Central memory CD8-positive, alpha-beta T cell (primary cell): ENCODE data around the gene ARHGDIG.

Experiments used
- ATAC-seq: fragments of 150-1000 bp; cut with Tn5 transposase; replicated peaks from 2 replicates; pipeline ENCODE4 v1.10.0; 2022; ENCODE audit warnings: mild to moderate bottlenecking, moderate FRiP score, moderate number of reproducible peaks; ENCODE audit not compliant: poor library complexity, severe bottlenecking; ENCODE audit errors: extremely low read depth
- DNase-seq, 2 donors: peaks; one replicate each; pipeline ENCODE4 v3.0.0; 2021; ENCODE audit warnings: low spot score in 2 of 2
- H3K27ac Mint-ChIP-seq: one replicate; pipeline ENCODE4 v1.8.0; 2022; ENCODE audit warnings: low read depth, mild to moderate bottlenecking, moderate library complexity, mixed read lengths
- H3K27me3 Mint-ChIP-seq: one replicate; pipeline ENCODE4 v1.8.0; 2022; ENCODE audit warnings: mixed read lengths
- H3K36me3 Mint-ChIP-seq: one replicate; pipeline ENCODE4 v1.8.0; 2022; ENCODE audit warnings: mild to moderate bottlenecking, moderate library complexity, mixed read lengths; ENCODE audit not compliant: insufficient read depth
- H3K4me1 Mint-ChIP-seq: one replicate; pipeline ENCODE4 v1.8.0; 2022; ENCODE audit warnings: mixed read lengths
- H3K4me3 Mint-ChIP-seq: one replicate; pipeline ENCODE4 v1.8.0; 2022; ENCODE audit warnings: mild to moderate bottlenecking, moderate library complexity, mixed read lengths
- H3K9me3 Mint-ChIP-seq: one replicate; pipeline ENCODE4 v1.8.0; 2022; ENCODE audit warnings: mixed read lengths

Gene ARHGDIG

GRCh38 chr16:278863-279366, 1.5 kb upstream of the ARHGDIG start:
- peak; percentile 81 for ATAC-seq
- H3K4me1 Mint-ChIP-seq = peaks cover 6% of the 10 kb centered on the region
- H3K27me3 Mint-ChIP-seq = peaks cover 9% of the 10 kb centered on the region
- DNase-seq = peak in 1 of 2 donors; percentile 25
- H3K27ac Mint-ChIP-seq = no peak overlapping the region
- peaks cover 6% of the 10 kb centered on the region for H3K36me3 Mint-ChIP-seq
- H3K4me3 Mint-ChIP-seq = no peak overlapping the region
- no peaks in the 10 kb centered on the region for H3K9me3 Mint-ChIP-seq

- Mint-ChIP-seq H3K4me1 (peaks cover 6% of the 10 kb centered on the region), H3K4me3 (no peak overlapping the region), H3K9me3 (no peaks in the 10 kb centered on the region), H3K36me3 (peaks cover 6% of the 10 kb centered on the region), H3K27ac (no peak overlapping the region), H3K27me3 (peaks cover 9% of the 10 kb centered on the region)
- ATAC-seq (no peak), DNase-seq (no peak)
These were observed 860 bp upstream of the ARHGDIG start for GRCh38 chr16:279531-279930.

GRCh38 chr16:280005-280460, 358 bp upstream of the ARHGDIG start:
- H3K4me3 Mint-ChIP-seq = no peak overlapping the region
- peaks cover 9% of the 10 kb centered on the region for H3K27me3 Mint-ChIP-seq
- peaks cover 6% of the 10 kb centered on the region for H3K36me3 Mint-ChIP-seq
- H3K4me1 Mint-ChIP-seq = peaks cover 6% of the 10 kb centered on the region
- ATAC-seq (no peak), DNase-seq (no peak)
- H3K27ac Mint-ChIP-seq = no peak overlapping the region
- no peaks in the 10 kb centered on the region for H3K9me3 Mint-ChIP-seq

- DNase-seq (no peak), ATAC-seq (no peak)
- Mint-ChIP-seq H3K4me3 (no peak overlapping the region), H3K9me3 (no peaks in the 10 kb centered on the region), H3K4me1 (peaks cover 6% of the 10 kb centered on the region), H3K27me3 (peaks cover 9% of the 10 kb centered on the region), H3K27ac (no peak overlapping the region), H3K36me3 (peaks cover 7% of the 10 kb centered on the region)
These were observed 734 bp downstream of the ARHGDIG start for GRCh38 chr16:280991-281659.

DNA sequence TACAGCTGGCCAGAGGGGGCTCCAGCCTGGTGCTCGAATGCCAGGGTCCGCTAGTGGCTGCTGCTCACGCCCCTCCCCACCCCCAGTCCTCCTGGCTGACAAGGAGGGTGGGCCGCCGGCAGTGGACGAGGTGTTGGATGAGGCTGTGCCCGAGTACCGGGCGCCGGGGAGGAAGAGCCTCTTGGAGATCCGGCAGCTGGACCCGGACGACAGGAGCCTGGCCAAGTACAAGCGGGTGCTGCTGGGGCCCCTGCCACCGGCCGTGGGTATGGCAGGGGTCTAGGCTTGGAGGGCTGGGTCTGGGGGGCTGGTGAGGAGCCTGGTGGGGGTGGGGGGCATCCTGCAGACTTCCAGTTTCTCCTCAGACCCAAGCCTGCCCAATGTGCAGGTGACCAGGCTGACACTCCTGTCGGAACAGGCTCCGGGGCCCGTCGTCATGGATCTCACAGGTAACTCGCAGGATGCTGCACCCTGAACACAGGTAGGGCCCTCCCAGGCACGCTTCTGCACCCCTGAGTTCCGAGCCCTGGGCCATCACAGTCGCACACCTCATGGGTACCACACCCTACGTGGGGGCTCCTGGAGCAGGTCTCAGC, 1.4 kb downstream of the ARHGDIG start:
- Mint-ChIP-seq H3K4me3 (no peak overlapping the region), H3K27me3 (peaks cover 9% of the 10 kb centered on the region), H3K36me3 (peaks cover 7% of the 10 kb centered on the region)

DNA sequence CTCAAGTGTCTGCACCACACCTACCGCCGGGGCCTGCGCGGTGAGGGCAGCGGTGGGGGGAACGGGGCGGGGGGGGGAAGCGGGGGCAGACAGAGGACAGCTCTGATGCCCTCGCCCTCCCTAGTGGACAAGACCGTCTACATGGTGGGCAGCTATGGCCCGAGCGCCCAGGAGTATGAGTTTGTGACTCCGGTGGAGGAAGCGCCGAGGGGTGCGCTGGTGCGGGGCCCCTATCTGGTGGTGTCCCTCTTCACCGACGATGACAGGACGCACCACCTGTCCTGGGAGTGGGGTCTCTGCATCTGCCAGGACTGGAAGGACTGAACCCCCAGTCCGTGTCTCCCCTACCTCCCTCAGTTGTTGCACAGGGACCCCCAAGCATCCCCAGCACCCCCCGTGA, 2.1 kb downstream of the ARHGDIG start:
- Mint-ChIP-seq H3K4me3 (no peak overlapping the region), H3K36me3 (peaks cover 5% of the 10 kb centered on the region), H3K27ac (no peak overlapping the region), H3K9me3 (no peaks in the 10 kb centered on the region), H3K27me3 (peaks cover 9% of the 10 kb centered on the region), H3K4me1 (peaks cover 6% of the 10 kb centered on the region)
- DNase-seq = no peak
- no peak for ATAC-seq

More for the DNA sequence above, 1.4 kb downstream of the ARHGDIG start:
- no peak for DNase-seq
- no peaks in the 10 kb centered on the region for H3K9me3 Mint-ChIP-seq
- no peak overlapping the region for H3K27ac Mint-ChIP-seq
- ATAC-seq = no peak
- H3K4me1 Mint-ChIP-seq = peaks cover 6% of the 10 kb centered on the region

DNA sequence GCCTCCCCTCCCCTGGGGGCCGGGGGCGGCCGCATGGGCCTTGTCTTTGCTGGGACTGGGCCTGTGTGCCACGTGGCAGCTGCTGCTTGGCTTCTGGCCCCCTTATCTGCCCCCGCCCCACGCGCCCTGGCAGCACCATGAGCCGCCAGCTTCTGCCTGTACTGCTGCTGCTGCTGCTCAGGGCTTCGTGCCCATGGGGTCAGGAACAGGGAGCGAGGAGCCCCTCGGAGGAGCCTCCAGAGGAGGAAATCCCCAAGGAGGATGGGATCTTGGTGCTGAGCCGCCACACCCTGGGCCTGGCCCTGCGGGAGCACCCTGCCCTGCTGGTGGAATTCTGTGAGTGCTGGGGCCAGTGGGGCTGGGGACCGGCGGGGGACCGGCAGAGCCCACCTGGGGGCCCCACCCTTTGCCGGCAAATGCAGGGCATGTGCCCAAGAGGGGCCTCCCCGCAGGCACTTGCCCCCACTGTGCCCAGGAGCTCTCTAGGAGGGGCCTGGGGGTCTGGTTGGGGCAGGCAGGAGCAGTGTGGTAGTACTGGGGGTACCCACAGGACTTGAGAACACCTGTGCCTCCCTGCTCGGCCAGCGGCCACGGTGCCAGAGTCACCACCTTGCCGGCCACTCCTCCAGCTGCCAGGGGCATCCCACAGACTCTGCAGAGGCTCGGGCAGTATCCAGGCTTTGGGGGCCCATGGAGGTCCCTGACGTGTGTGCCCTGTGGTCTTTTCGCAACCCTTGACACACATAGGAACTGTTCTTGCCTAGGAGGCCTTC, 2.8 kb downstream of the ARHGDIG start, which contains the start of gene PDIA2:
PDIA2 (plus strand) TSS at position 132 of the 773 bp plus-strand sequence; CDS start at position 138, 6 bp downstream.
- Mint-ChIP-seq H3K4me1 (peaks cover 6% of the 10 kb centered on the region), H3K36me3 (peaks cover 7% of the 10 kb centered on the region), H3K27me3 (peaks cover 9% of the 10 kb centered on the region), H3K9me3 (no peaks in the 10 kb centered on the region), H3K27ac (no peak within 1 kb of the TSS), H3K4me3 (no peak within 1 kb of the TSS)
- ATAC-seq (no peak), DNase-seq (no peak)

DNA sequence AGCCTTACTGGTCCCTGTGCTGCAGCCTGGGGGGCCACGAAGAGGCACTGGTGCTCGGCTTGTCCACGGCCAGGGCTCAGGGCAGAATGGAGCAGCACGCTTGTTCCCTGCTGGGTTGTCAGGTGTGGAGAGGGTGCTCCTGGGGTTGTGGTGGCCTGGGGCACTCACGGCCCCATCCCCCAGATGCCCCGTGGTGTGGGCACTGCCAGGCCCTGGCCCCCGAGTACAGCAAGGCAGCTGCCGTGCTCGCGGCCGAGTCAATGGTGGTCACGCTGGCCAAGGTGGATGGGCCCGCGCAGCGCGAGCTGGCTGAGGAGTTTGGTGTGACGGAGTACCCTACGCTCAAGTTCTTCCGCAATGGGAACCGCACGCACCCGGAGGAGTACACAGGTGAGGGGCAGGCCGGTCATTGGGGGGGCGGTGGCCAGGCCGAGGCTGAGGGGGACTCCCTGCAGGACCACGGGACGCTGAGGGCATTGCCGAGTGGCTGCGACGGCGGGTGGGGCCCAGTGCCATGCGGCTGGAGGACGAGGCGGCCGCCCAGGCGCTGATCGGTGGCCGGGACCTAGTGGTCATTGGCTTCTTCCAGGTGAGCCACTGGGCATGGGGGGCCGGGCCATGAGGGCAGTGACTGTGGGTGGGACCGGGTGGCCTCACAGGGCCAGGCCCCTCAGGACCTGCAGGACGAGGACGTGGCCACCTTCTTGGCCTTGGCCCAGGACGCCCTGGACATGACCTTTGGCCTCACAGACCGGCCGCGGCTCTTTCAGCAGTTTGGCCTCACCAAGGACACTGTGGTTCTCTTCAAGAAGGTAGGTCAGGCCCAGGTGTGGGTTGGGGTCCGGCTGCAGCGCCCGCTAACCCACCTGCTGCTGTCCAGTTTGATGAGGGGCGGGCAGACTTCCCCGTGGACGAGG, 4.1 kb downstream of the ARHGDIG start:
- no peaks in the 10 kb centered on the region for H3K9me3 Mint-ChIP-seq
- no peak for ATAC-seq

GRCh38 chr16:285146-286055, 5.0 kb downstream of the ARHGDIG start:
- H3K27ac Mint-ChIP-seq = no peak overlapping the region
- no peaks in the 10 kb centered on the region for H3K4me1 Mint-ChIP-seq
- ATAC-seq (no peak), DNase-seq (no peak)
- no peaks in the 10 kb centered on the region for H3K9me3 Mint-ChIP-seq
- H3K4me3 Mint-ChIP-seq = no peak overlapping the region
- H3K27me3 Mint-ChIP-seq = peaks cover 9% of the 10 kb centered on the region
- H3K36me3 Mint-ChIP-seq = peaks cover 18% of the 10 kb centered on the region

More for the DNA sequence above, 4.1 kb downstream of the ARHGDIG start:
- DNase-seq = no peak
- peaks cover 15% of the 10 kb centered on the region for H3K36me3 Mint-ChIP-seq
- H3K4me1 Mint-ChIP-seq = no peaks in the 10 kb centered on the region
- no peak overlapping the region for H3K27ac Mint-ChIP-seq
- H3K27me3 Mint-ChIP-seq = peaks cover 9% of the 10 kb centered on the region
- H3K4me3 Mint-ChIP-seq = no peak overlapping the region

GRCh38 chr16:286491-287297, 6.3 kb downstream of the ARHGDIG start:
- Mint-ChIP-seq H3K27me3 (peaks cover 3% of the 10 kb centered on the region), H3K9me3 (no peaks in the 10 kb centered on the region), H3K36me3 (peaks cover 17% of the 10 kb centered on the region), H3K27ac (no peak overlapping the region), H3K4me1 (no peaks in the 10 kb centered on the region), H3K4me3 (no peak overlapping the region)
- no peak for DNase-seq
- no peak for ATAC-seq
